Prostate gland (tissue), 2 donors: ENCODE data around the gene HSBP1L1.

Source experiments
- CTCF ChIP-seq, 4 experiments: fragments of 200-600 bp in 2 of 4; fragments of 450-650 bp in 2 of 4; sonication (generic) in 2 of 4; IDR thresholded peaks; 1 replicate in 3 of 4; 2 replicates in 1 of 4; pipeline ENCODE4 v1.5.1; 2016 to 2019; ENCODE audit warnings: antibody characterized with exemption in 4 of 4, mild to moderate bottlenecking in 2 of 4, moderate library complexity in 2 of 4
- POLR2A ChIP-seq: fragments of 450-650 bp; IDR thresholded peaks from one replicate; pipeline ENCODE4 v1.6.1; 2016; ENCODE audit warnings: antibody characterized with exemption, mild to moderate bottlenecking

GRCh38 chr18:79947054-79947755, 17.2 kb upstream of the HSBP1L1 start:
- TF ChIP-seq CTCF (IDR thresholded peaks at IDR 0.05) (no peak), POLR2A (no peak)
